GM12872 (cell line): Measurements from ENCODE around the gene SART1.

ENCODE experiments used
- TF ChIP-seq, protein P1 (sequence below): IDR thresholded peaks from 3 replicates; pipeline ENCODE4 v1.5.1; 2011; ENCODE audit warnings: low read depth, mild to moderate bottlenecking, low read length, moderate library complexity; ENCODE audit not compliant: insufficient read depth

The SART1 gene

DNA sequence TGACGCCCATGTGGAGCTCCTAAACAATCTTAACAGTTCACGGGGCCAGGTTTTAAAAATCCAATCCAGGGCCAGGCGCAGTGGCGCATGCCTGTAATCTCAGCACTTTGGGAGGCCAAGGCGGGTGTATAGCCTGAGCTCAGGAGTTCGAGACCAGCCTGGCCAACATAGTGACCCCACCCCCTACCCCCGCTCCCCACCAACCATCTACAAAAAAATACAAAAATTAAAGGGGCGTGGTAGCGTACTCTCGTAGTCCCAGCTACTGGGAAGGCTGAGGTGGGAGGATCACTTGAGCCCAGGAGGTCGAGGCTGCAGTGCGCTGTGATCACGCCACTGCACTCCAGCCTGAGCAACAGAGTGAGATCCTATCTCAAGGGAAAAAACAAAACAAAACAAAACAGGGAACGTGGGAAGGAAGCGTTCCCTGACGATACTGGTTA, 689 bp upstream of the SART1 start:
- TF ChIP-seq, protein P1, sequence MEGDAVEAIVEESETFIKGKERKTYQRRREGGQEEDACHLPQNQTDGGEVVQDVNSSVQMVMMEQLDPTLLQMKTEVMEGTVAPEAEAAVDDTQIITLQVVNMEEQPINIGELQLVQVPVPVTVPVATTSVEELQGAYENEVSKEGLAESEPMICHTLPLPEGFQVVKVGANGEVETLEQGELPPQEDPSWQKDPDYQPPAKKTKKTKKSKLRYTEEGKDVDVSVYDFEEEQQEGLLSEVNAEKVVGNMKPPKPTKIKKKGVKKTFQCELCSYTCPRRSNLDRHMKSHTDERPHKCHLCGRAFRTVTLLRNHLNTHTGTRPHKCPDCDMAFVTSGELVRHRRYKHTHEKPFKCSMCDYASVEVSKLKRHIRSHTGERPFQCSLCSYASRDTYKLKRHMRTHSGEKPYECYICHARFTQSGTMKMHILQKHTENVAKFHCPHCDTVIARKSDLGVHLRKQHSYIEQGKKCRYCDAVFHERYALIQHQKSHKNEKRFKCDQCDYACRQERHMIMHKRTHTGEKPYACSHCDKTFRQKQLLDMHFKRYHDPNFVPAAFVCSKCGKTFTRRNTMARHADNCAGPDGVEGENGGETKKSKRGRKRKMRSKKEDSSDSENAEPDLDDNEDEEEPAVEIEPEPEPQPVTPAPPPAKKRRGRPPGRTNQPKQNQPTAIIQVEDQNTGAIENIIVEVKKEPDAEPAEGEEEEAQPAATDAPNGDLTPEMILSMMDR = no peak

DNA sequence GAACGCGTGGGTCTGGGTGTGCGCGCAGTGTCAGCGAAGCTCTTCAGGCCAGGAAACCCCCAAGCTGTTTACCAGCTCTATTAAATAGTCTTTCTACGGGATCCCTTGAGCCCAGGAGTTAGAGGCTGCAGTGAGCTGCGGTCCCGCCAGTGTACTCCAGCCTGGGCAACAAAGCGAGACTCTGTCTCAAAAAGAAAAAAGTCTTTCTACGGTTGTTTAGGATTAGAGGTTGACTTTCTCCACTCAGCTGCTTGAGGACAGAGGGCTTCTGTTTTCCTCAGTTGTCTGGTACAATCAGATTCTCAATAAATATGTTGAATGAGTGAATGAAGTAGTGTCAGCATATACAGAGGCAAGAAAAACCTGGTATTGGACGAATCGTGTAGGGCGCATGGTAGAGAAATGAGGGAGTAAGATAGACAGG, 619 bp downstream of the SART1 start:
- TF ChIP-seq, protein P1 = no peak

DNA sequence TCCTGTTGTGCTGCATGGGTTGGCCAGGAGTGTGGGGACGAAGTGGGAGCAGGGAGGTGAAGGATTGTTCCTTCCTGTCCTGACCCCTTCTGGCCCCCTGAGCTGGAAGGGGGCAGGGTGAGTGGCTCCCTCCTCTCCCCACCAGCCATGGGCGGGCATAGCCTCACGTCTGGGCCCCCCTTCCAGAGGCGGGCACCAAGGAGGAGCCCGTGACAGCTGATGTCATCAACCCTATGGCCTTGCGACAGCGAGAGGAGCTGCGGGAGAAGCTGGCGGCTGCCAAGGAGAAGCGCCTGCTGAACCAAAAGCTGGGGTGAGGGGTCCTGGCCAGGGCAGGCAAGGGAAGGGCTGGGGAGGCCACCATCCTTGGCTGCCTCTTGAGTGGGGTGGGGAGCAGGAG, 3.4 kb downstream of the SART1 start:
- TF ChIP-seq, protein P1 = no peak

DNA sequence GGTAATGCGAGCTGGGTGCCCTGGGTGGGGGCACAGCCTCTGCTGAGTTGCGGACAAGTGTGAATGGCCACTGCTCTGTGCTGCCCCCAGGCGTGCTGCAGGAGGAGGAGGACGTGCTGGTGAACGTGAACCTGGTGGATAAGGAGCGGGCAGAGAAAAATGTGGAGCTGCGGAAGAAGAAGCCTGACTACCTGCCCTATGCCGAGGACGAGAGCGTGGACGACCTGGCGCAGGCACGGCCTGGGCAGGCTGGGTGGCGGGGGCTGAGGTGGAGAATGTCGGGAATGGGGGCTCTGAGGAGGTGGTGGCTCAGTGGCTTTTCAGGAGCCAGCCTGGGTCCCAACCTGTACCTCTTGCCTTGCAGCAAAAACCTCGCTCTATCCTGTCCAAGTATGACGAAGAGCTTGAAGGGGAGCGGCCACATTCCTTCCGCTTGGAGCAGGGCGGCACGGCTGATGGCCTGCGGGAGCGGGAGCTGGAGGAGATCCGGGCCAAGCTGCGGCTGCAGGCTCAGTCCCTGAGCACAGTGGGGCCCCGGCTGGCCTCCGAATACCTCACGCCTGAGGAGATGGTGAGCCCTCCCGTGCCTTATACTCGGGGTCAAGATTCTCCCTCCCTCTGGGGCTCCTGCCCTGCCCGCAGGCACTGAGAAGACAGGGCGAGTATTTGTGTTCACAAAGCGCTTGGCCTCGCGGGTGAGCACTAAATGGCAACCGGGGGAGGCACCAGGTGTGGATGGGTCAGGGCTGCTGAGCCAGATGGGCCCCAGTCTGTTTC, 4.6 kb downstream of the SART1 start:
- TF ChIP-seq, protein P1 = no peak

DNA sequence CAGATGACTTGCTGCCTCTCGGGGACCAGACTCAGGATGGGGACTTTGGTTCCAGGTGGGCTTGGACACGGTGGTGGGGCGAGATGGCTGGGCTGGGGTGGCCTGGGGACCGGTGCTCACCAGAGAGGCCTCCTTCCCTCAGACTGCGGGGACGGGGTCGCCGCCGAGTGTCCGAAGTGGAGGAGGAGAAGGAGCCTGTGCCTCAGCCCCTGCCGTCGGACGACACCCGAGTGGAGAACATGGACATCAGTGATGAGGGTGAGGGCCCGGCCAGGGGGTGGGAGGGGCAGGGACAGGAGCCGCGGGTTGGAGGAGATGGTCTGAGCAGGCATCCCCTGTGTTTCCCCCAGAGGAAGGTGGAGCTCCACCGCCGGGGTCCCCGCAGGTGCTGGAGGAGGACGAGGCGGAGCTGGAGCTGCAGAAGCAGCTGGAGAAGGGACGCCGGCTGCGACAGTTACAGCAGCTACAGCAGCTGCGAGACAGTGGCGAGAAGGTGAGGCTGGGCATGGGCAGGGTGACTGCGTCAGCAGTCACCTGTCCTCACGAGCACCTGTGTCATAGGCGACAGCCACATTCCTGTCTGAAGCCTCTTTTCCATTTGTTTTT, 5.9 kb downstream of the SART1 start:
- TF ChIP-seq, protein P1 = no peak

DNA sequence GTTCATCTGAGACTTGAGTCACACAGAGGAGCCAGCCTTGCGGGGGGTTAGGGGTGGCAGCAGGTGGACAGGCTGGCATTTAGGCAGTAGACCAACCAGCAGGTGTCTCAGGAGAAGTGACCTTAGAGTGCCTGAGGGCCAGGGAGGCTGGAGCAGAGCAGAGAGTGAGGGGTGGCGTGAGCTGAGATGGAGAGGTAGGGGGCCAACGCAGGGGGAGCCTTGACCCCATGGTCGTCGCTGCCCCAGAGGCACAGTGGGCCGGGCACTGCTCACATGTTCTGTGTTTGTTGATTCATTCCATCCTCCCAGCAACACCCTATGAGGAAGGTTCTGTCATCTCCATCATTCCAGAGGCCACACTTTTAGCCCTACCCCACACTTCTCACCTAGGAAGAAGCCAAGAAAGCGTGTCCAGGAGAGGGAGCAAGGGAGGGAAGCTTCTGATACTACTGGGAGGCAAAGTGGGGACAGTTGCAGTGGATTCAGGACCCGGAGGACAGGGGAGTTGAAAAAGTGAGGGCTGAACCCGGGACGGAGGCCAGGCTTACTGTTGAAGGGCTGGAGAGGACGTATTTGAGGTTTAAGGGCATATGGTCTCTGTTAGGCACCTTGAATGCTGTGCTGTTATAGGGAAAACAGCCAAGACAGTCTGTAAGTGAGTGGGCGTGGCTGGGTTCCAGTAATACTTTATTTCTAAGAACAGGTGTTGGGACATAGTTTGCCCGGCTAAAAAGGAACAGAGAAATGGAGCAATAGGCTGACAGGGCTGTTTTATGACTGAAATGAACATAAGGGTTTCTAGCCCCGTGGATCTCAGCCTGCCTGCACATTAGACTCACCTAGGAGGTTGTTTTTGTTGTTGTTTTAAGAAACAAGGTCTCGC, 7.3 kb downstream of the SART1 start:
- TF ChIP-seq, protein P1 = no peak

DNA sequence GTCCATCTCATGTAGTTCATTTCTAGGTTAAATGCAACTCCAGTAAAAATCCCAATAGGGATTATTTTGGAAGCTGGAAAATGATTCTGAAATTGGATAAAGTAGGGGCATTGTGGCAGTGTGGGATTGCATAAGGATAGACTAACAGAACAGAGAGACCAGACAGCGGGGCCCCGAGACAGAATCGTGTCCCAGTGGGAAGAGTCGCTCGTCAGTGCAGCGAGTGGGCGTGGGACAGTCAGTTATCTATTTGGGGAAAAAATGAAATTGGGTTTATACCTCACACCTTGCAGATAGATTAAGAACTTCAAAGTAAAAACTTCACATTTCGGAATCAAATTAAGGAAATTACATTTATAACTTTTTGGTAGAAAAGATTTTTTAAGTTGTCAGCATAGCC, 10.6 kb downstream of the SART1 start:
- TF ChIP-seq, protein P1 = no peak
